ENCODE measurements around the gene TEX29. TPM values are rescaled to one million over a fixed set of nuclear protein-coding genes. Genes with fewer than 3 reads are reported as not detected.

Gene TEX29
- total RNA-seq (2022) = not detected in 2 replicates
- percentile 22 among the genes with signal in this experiment for Bru-seq, nascent RNA
- percentile 37 among the genes with signal in this experiment for BruChase-seq, experiment 1, labeled RNA remaining after a 6-hour chase
- percentile 35 among the genes with signal in this experiment for BruChase-seq, experiment 2, labeled RNA remaining after a 2-hour chase
- long read RNA-seq, partial matches to known transcripts = 0 of 1 reads
- long read RNA-seq, other reads (novel, unspliced or antisense) = 1 of 1 reads

- no peak within 1 kb of the TSS for H3K4me3 Mint-ChIP-seq (ENCODE audit: unreplicated experiment)
- no peaks in the 10 kb centered on the region for H3K9me3 Mint-ChIP-seq (ENCODE audit: unreplicated experiment)
- no TSS peak for BruUV-seq (replicated peaks)
- H3K27ac Mint-ChIP-seq (ENCODE audit: low read depth, unreplicated experiment) = no peak within 1 kb of the TSS
- H3K36me3 Mint-ChIP-seq (ENCODE audit: insufficient read depth, unreplicated experiment) = no peaks in the 10 kb centered on the region
- H3K27me3 Mint-ChIP-seq (ENCODE audit: insufficient read depth, unreplicated experiment) = no peaks in the 10 kb centered on the region
- intact Hi-C loops (cut with micrococcal nuclease) = no loop called here
- CTCF ChIA-PET = no interaction called here
- POLR2A ChIA-PET = no interaction called here
- no peaks in the 10 kb centered on the region for H3K4me1 Mint-ChIP-seq (ENCODE audit: insufficient read depth, unreplicated experiment)
- DNase-seq (ENCODE audit: unreplicated experiment) = no peak
- no peak for TF ChIP-seq CTCF (IDR thresholded peaks at IDR 0.05; ENCODE audit: unreplicated experiment)
Observed at GRCh38 chr13:111319998-111320911, at the start of gene TEX29. TEX29 (plus strand) TSS chr13:111320642; CDS start chr13:111320891, 249 bp downstream.

- H3K4me3 Mint-ChIP-seq (ENCODE audit: unreplicated experiment) = no peak overlapping the region
- H3K36me3 Mint-ChIP-seq (ENCODE audit: insufficient read depth, unreplicated experiment) = peaks cover 64% of the 10 kb centered on the region
- no TSS peak for BruUV-seq (replicated peaks)
- H3K27ac Mint-ChIP-seq (ENCODE audit: low read depth, unreplicated experiment) = no peak overlapping the region
- no peak for DNase-seq (ENCODE audit: unreplicated experiment)
- ChIA-PET CTCF (no interaction called here), POLR2A (interaction anchor here (0.5 kb wide), 1 partner anchor 21 kb away, joined by 3 read pairs; no protein-coding TSS in a partner anchor)
- intact Hi-C loops (cut with micrococcal nuclease) = no loop called here
- no peaks in the 10 kb centered on the region for H3K27me3 Mint-ChIP-seq (ENCODE audit: insufficient read depth, unreplicated experiment)
- H3K4me1 Mint-ChIP-seq (ENCODE audit: insufficient read depth, unreplicated experiment) = no peaks in the 10 kb centered on the region
- TF ChIP-seq CTCF (IDR thresholded peaks at IDR 0.05; ENCODE audit: unreplicated experiment) = no peak
- H3K9me3 Mint-ChIP-seq (ENCODE audit: unreplicated experiment) = no peaks in the 10 kb centered on the region
Observed at GRCh38 chr13:111270765-111271698, 49.4 kb upstream of the TEX29 start.

- ChIA-PET POLR2A (no interaction called here), CTCF (no interaction called here)
- intact Hi-C loops (cut with micrococcal nuclease) = no loop called here
- no peak overlapping the region for H3K4me3 Mint-ChIP-seq (ENCODE audit: unreplicated experiment)
- no peak for DNase-seq (ENCODE audit: unreplicated experiment)
- TF ChIP-seq CTCF (IDR thresholded peaks at IDR 0.05; ENCODE audit: unreplicated experiment) = no peak
- H3K4me1 Mint-ChIP-seq (ENCODE audit: insufficient read depth, unreplicated experiment) = no peaks in the 10 kb centered on the region
- BruUV-seq (replicated peaks) = no TSS peak
- no peak overlapping the region for H3K27ac Mint-ChIP-seq (ENCODE audit: low read depth, unreplicated experiment)
- H3K27me3 Mint-ChIP-seq (ENCODE audit: insufficient read depth, unreplicated experiment) = no peaks in the 10 kb centered on the region
- peaks cover 70% of the 10 kb centered on the region for H3K36me3 Mint-ChIP-seq (ENCODE audit: insufficient read depth, unreplicated experiment)
- H3K9me3 Mint-ChIP-seq (ENCODE audit: unreplicated experiment) = no peaks in the 10 kb centered on the region
Observed at GRCh38 chr13:111272117-111272516, 48.3 kb upstream of the TEX29 start.

Data from MCF 10A (cell line).